Measurements from ENCODE around the gene MRPL33. TPM values are rescaled to one million over a fixed set of nuclear protein-coding genes. Genes with fewer than 3 reads are reported as not detected.
A peak's percentile ranks its signal among the peaks of the same experiment; 100 is the strongest.

The MRPL33 gene
- polyA plus RNA-seq, 1 donor, result 126 TPM

DNA sequence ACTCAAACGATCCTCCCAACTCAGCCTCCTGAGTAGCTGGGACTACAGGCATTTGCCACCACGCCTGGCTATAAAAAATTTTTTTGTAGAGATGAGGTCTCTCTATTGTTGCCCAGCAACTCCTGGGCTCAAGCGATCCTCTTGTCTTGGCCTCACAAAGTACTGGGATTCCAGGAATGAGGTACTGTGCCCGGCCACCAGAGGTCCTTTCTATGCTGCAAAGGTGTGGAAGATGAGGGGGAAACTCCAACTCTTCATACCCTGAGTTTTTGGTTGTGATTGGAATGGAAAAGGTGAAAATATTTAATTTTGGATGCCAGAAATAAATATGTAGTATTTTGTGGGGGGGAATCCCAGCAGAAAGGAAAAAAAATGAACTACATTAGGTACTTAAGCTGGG lies 36.0 kb downstream of the MRPL33 start:
- no CpG with 5 or more reads among the region's 4 CpGs for WGBS (ENCODE audit: insufficient coverage, low lambda C conversion rate)

DNA sequence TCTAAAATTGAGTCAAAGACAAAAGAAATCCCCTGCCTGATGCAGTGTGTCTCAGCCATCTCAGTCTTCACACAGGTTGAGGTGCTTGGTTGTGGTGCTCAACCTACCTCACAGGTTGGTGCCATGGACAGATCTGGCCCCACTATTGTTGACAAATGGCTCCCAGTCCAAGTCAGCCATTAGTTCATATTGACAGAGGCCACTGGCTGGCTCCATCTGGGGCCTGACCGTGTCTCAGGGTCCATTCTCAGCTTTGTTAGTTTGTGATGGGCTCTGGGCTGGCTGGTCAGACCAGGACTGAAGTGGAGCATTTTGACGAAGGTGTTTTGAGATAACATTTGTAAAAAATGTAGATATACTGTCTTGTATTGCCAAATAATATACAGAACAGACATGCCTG lies 36.9 kb downstream of the MRPL33 start:
- no peak overlapping the region for H3K27ac ChIP-seq (ENCODE audit: low read length)

More for the DNA sequence above, 36.0 kb downstream of the MRPL33 start:
- Histone ChIP-seq H3K36me3 (ENCODE audit: control insufficient read depth, insufficient read depth, low read length) (no peaks in the 10 kb centered on the region), H3K4me3 (ENCODE audit: low read length) (no peak overlapping the region), H3K9me3 (ENCODE audit: control insufficient read depth, low read depth, low read length) (no peaks in the 10 kb centered on the region), H3K27ac (ENCODE audit: low read length) (no peak overlapping the region), H3K27me3 (ENCODE audit: control insufficient read depth, insufficient read depth, low read length) (no peaks in the 10 kb centered on the region), H3K4me1 (ENCODE audit: control insufficient read depth, insufficient read depth, low read length) (no peaks in the 10 kb centered on the region)
- no peak for DNase-seq

DNA sequence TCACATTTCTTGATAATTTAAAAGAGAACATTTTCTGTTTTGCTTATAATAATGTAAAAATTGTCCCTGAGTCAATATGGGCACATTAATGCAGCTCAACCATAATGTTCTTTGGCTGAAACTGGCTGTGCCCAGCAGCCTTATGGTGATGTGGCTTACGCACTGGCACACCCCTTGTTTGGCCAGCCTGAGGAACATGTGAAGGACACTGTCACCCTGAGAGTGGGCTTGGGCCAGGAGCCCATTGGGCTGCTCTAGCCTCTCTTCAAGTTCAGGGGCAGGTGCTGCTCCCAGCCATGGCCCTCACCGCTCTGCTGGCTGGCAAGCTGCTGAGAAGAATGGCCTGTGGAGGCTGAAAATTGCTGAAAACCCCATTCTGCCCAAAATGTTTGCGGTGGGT lies 37.5 kb downstream of the MRPL33 start:
- no peaks in the 10 kb centered on the region for H3K27me3 ChIP-seq (ENCODE audit: control insufficient read depth, insufficient read depth, low read length)
- no peak for DNase-seq
- no peaks in the 10 kb centered on the region for H3K36me3 ChIP-seq (ENCODE audit: control insufficient read depth, insufficient read depth, low read length)
- no peak overlapping the region for H3K4me3 ChIP-seq (ENCODE audit: low read length)
- no peaks in the 10 kb centered on the region for H3K4me1 ChIP-seq (ENCODE audit: control insufficient read depth, insufficient read depth, low read length)
- H3K9me3 ChIP-seq (ENCODE audit: control insufficient read depth, low read depth, low read length), result no peaks in the 10 kb centered on the region
- H3K27ac ChIP-seq (ENCODE audit: low read length), result no peak overlapping the region
- WGBS (ENCODE audit: insufficient coverage, low lambda C conversion rate), result no CpG with 5 or more reads among the region's 3 CpGs

More for the DNA sequence above, 36.9 kb downstream of the MRPL33 start:
- no CpG with 5 or more reads among the region's 2 CpGs for WGBS (ENCODE audit: insufficient coverage, low lambda C conversion rate)
- H3K4me3 ChIP-seq (ENCODE audit: low read length), result no peak overlapping the region
- H3K27me3 ChIP-seq (ENCODE audit: control insufficient read depth, insufficient read depth, low read length), result no peaks in the 10 kb centered on the region
- no peaks in the 10 kb centered on the region for H3K9me3 ChIP-seq (ENCODE audit: control insufficient read depth, low read depth, low read length)
- no peaks in the 10 kb centered on the region for H3K4me1 ChIP-seq (ENCODE audit: control insufficient read depth, insufficient read depth, low read length)
- no peaks in the 10 kb centered on the region for H3K36me3 ChIP-seq (ENCODE audit: control insufficient read depth, insufficient read depth, low read length)
- DNase-seq, result no peak

DNA sequence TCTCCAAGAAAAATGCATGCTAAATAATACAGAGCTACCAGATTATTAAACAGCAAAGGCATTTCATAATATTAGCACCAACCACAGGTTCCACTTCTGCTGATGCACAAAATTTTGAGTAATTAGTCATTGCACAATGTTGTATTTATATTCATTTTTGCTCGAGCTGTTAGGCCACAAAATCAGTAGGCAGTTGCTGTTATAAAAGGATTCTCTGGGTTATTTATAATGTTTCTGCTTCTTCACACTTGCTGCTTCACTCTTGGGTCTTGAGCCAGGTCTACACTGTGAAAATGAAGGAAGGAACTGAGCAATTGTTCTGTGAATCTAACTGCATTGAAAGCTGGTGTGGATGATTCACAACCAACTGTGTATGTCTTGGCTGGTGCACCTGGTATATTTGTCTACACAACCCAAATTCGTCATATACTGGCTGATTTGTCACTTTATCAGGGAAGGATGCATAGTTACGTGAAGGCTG lies 38.3 kb downstream of the MRPL33 start:
- H3K27ac ChIP-seq (ENCODE audit: low read length), result no peak overlapping the region
- no peak for DNase-seq
- H3K4me1 ChIP-seq (ENCODE audit: control insufficient read depth, insufficient read depth, low read length), result peaks cover under 1% of the 10 kb centered on the region
- no peaks in the 10 kb centered on the region for H3K36me3 ChIP-seq (ENCODE audit: control insufficient read depth, insufficient read depth, low read length)
- WGBS (ENCODE audit: insufficient coverage, low lambda C conversion rate), result no CpG with 5 or more reads among the region's 3 CpGs
- no peaks in the 10 kb centered on the region for H3K27me3 ChIP-seq (ENCODE audit: control insufficient read depth, insufficient read depth, low read length)
- H3K9me3 ChIP-seq (ENCODE audit: control insufficient read depth, low read depth, low read length), result no peaks in the 10 kb centered on the region
- no peak overlapping the region for H3K4me3 ChIP-seq (ENCODE audit: low read length)

DNA sequence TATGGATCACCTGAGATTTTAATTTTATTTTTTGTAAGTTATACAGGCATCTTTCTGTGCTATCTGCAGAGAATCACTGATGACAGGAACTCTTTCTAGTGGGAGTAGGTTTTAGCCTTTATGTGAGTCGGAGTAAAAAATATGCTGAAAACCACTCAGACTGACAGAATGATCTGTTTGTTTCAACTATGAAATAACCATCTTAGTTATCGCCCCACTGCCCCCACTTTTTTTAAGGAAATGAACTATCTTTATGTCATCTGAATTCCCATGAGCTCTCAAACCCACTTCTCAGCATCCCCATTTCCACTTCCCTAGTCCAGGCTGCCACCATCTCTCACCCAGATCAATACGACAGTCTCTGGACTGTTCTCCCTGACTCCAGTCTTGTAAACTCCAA lies 38.9 kb downstream of the MRPL33 start:
- no peaks in the 10 kb centered on the region for H3K27me3 ChIP-seq (ENCODE audit: control insufficient read depth, insufficient read depth, low read length)
- no peaks in the 10 kb centered on the region for H3K36me3 ChIP-seq (ENCODE audit: control insufficient read depth, insufficient read depth, low read length)
- H3K4me1 ChIP-seq (ENCODE audit: control insufficient read depth, insufficient read depth, low read length), result peaks cover 5% of the 10 kb centered on the region
- whole genome bisulfite sequencing (ENCODE audit: insufficient coverage, low lambda C conversion rate), result 100% methylated on average over 1 of the region's 3 CpGs
- H3K9me3 ChIP-seq (ENCODE audit: control insufficient read depth, low read depth, low read length), result no peaks in the 10 kb centered on the region
- no peak overlapping the region for H3K27ac ChIP-seq (ENCODE audit: low read length)
- no peak overlapping the region for H3K4me3 ChIP-seq (ENCODE audit: low read length)
- DNase-seq, result no peak

DNA sequence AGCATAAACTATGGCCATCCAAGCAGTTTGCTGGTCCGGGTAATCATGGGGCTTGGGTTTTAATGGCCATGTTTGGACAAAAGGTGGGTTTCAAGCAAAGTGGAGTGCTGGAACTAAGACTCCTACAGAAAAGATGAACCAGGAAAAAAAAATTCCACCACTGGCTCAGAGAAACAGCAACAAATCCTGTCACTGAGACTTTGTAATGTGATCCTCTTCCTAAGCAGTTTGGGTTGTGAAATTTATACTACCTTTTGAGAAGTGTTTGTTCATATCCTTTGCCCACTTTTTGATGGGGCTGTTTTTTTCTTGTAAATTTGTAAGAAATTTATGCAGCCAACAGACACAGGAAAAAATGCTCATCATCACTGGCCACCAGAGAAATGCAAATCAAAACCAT lies 40.2 kb downstream of the MRPL33 start:
- 100% methylated on average over 1 of the region's 1 CpG for WGBS (ENCODE audit: insufficient coverage, low lambda C conversion rate)
- DNase-seq, result no peak
- no peak overlapping the region for H3K27ac ChIP-seq (ENCODE audit: low read length)

DNA sequence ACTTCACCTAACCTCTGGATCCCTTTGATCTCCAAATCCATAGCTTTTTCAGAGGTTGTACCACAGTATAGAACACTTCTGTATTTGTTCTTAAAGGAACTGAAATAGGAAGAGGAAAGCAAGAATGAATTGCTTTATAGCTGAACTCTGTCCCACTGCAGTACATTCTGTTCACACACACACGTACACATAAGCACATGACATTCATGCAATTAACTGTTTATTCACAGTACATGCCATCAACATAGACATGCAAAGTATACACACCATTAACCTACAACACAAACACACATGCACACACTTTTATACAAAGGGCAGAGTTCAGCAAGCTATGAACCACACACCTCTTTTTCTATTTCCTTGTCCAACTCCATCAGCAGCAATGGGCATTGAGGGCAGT lies 43.2 kb downstream of the MRPL33 start:
- DNase-seq, result peak; percentile 26 to 67
- H3K4me1 ChIP-seq (ENCODE audit: control insufficient read depth, insufficient read depth, low read length), result peaks cover 5% of the 10 kb centered on the region
- H3K9me3 ChIP-seq (ENCODE audit: control insufficient read depth, low read depth, low read length), result no peaks in the 10 kb centered on the region
- WGBS (ENCODE audit: insufficient coverage, low lambda C conversion rate), result no CpG with 5 or more reads among the region's 1 CpG
- no peaks in the 10 kb centered on the region for H3K27me3 ChIP-seq (ENCODE audit: control insufficient read depth, insufficient read depth, low read length)
- peaks cover 10% of the 10 kb centered on the region for H3K36me3 ChIP-seq (ENCODE audit: control insufficient read depth, insufficient read depth, low read length)
- peak overlapping the region; percentile 1 for H3K27ac ChIP-seq (ENCODE audit: low read length)
- no peak overlapping the region for H3K4me3 ChIP-seq (ENCODE audit: low read length)

More for the DNA sequence above, 40.2 kb downstream of the MRPL33 start:
- H3K36me3 ChIP-seq (ENCODE audit: control insufficient read depth, insufficient read depth, low read length), result no peaks in the 10 kb centered on the region
- no peaks in the 10 kb centered on the region for H3K9me3 ChIP-seq (ENCODE audit: control insufficient read depth, low read depth, low read length)
- no peak overlapping the region for H3K4me3 ChIP-seq (ENCODE audit: low read length)
- no peaks in the 10 kb centered on the region for H3K27me3 ChIP-seq (ENCODE audit: control insufficient read depth, insufficient read depth, low read length)
- peaks cover 5% of the 10 kb centered on the region for H3K4me1 ChIP-seq (ENCODE audit: control insufficient read depth, insufficient read depth, low read length)

DNA sequence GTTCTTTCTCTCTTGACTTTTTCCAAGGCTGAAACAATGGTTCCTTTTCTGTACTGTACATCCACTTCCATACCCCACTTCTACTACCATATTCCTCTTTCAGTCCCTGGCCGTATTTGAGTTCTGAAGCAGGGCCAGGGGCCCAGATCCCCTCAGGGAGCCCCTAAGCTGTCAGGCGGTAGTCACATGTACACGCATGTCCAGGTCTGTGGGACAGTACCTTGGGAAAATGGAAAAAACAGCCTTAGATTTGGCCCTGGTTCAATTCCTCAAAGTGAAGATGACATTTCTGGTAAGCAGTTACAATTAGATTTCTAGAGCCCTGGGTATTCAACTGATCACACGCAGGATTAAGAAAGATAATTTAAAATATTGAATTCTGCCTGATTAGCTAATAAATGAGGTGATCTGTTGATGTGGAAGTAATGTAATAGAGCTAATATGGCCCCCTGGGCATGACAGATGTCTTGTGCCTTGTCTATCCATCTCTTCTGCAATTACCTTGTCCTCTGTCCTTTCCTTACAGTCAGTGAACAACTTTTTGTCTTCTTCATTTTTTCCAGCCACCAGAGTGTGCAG lies 44.4 kb downstream of the MRPL33 start:
- H3K9me3 ChIP-seq (ENCODE audit: control insufficient read depth, low read depth, low read length), result no peaks in the 10 kb centered on the region
- H3K4me3 ChIP-seq (ENCODE audit: low read length), result no peak overlapping the region
- no peaks in the 10 kb centered on the region for H3K27me3 ChIP-seq (ENCODE audit: control insufficient read depth, insufficient read depth, low read length)
- no peak for DNase-seq
- H3K36me3 ChIP-seq (ENCODE audit: control insufficient read depth, insufficient read depth, low read length), result peaks cover 10% of the 10 kb centered on the region
- peaks cover 5% of the 10 kb centered on the region for H3K4me1 ChIP-seq (ENCODE audit: control insufficient read depth, insufficient read depth, low read length)
- no CpG with 5 or more reads among the region's 4 CpGs for WGBS (ENCODE audit: insufficient coverage, low lambda C conversion rate)
- H3K27ac ChIP-seq (ENCODE audit: low read length), result no peak overlapping the region

DNA sequence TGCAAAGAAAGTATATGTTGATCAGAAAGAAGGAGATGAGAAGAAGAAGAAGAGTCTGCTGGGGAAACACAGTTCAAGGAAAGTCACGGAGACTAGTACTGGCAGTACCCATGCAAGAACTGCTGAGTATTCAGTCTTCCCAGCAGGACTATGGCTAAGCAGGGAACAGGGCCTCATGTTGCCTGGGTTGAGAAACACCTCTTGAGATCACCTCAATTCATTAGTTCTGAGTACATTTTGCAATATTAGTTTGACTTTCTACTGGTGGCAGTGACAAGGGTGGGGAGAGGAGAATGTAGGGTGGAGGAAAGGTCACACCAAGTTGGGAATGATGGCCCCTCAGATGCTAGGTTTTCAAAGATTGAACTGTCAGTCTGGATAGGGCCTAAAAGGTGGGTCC lies 50.5 kb downstream of the MRPL33 start:
- no peak overlapping the region for H3K4me3 ChIP-seq (ENCODE audit: low read length)
- peak; percentile 72 to 78 for DNase-seq
- WGBS (ENCODE audit: insufficient coverage, low lambda C conversion rate), result no CpG with 5 or more reads among the region's 1 CpG
- peaks cover 13% of the 10 kb centered on the region for H3K36me3 ChIP-seq (ENCODE audit: control insufficient read depth, insufficient read depth, low read length)
- no peaks in the 10 kb centered on the region for H3K9me3 ChIP-seq (ENCODE audit: control insufficient read depth, low read depth, low read length)
- H3K4me1 ChIP-seq (ENCODE audit: control insufficient read depth, insufficient read depth, low read length), result peaks cover 15% of the 10 kb centered on the region
- peak overlapping the region; percentile 76 for H3K27ac ChIP-seq (ENCODE audit: low read length)
- no peaks in the 10 kb centered on the region for H3K27me3 ChIP-seq (ENCODE audit: control insufficient read depth, insufficient read depth, low read length)

DNA sequence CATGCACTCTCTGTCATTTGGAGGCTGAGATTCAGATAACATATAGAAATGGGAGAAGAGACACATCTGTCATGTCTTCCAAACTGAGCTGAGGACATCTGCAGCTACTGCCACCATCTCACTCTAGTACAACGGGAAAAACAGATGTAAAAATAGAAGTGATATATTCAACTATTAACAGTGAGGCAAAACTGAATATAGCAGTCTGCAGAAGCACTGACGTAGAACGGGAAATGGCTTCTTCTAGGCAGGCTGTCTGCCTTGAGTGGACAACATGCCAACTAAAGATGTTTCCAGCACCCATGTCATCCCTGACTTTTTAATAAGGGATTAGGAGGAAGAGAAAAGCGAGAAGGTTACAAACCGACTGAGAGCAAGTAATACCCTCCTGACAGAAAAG lies 51.6 kb downstream of the MRPL33 start:
- H3K4me3 ChIP-seq (ENCODE audit: low read length), result no peak overlapping the region
- H3K4me1 ChIP-seq (ENCODE audit: control insufficient read depth, insufficient read depth, low read length), result peaks cover 15% of the 10 kb centered on the region
- 89% methylated on average over 3 of the region's 5 CpGs for WGBS (ENCODE audit: insufficient coverage, low lambda C conversion rate)
- H3K27ac ChIP-seq (ENCODE audit: low read length), result peak overlapping the region; percentile 76
- DNase-seq, result no peak
- no peaks in the 10 kb centered on the region for H3K9me3 ChIP-seq (ENCODE audit: control insufficient read depth, low read depth, low read length)
- H3K27me3 ChIP-seq (ENCODE audit: control insufficient read depth, insufficient read depth, low read length), result no peaks in the 10 kb centered on the region
- H3K36me3 ChIP-seq (ENCODE audit: control insufficient read depth, insufficient read depth, low read length), result peaks cover 13% of the 10 kb centered on the region

DNA sequence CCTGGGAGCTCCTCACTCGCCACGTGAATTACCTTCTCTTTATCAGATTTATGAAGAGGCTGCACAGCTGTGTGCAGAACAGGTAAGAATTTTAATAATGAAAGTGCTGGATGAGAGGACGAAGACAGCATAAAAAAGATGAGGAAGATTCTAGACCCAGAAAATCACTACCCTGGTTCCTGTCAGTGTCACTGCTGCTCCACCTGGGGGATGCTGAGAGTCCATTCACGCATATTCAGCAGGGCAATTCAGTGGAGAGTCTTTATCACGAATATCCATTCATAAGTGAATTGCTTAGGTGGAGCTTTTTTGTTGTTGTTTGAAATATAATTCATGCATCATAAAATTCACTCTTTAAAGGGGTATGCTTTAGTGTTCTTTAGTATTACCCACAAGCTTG lies 52.0 kb downstream of the MRPL33 start:
- 80% methylated on average over 1 of the region's 5 CpGs for WGBS (ENCODE audit: insufficient coverage, low lambda C conversion rate)
- H3K27me3 ChIP-seq (ENCODE audit: control insufficient read depth, insufficient read depth, low read length), result no peaks in the 10 kb centered on the region
- H3K36me3 ChIP-seq (ENCODE audit: control insufficient read depth, insufficient read depth, low read length), result peaks cover 11% of the 10 kb centered on the region
- no peak for DNase-seq
- H3K9me3 ChIP-seq (ENCODE audit: control insufficient read depth, low read depth, low read length), result no peaks in the 10 kb centered on the region
- H3K27ac ChIP-seq (ENCODE audit: low read length), result no peak overlapping the region
- no peak overlapping the region for H3K4me3 ChIP-seq (ENCODE audit: low read length)
- H3K4me1 ChIP-seq (ENCODE audit: control insufficient read depth, insufficient read depth, low read length), result peaks cover 15% of the 10 kb centered on the region

Data from large intestine (tissue), 3 donors.